Measurements from ENCODE around the gene POGLUT2.

DNA sequence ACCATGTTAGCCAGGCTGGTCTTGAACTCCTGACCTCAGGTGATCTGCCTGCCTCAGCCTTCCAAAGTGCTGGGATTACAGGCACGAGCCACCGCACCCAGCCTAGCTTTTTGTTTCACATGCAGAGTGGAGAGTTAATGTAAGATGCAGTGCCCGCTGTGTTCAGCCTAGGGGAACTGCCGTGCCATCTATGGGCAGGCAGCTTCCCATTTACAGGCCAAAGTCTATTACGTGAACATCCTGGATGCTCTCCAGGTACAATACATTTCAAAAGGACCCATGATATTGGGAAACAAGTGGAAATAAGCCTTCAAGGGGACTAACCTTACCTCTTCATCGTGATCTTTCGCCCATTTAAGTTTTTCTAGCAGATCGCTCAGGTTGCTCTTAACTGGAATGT is 10.1 kb downstream of the POGLUT2 start:
- TF ChIP-seq, protein P1, sequence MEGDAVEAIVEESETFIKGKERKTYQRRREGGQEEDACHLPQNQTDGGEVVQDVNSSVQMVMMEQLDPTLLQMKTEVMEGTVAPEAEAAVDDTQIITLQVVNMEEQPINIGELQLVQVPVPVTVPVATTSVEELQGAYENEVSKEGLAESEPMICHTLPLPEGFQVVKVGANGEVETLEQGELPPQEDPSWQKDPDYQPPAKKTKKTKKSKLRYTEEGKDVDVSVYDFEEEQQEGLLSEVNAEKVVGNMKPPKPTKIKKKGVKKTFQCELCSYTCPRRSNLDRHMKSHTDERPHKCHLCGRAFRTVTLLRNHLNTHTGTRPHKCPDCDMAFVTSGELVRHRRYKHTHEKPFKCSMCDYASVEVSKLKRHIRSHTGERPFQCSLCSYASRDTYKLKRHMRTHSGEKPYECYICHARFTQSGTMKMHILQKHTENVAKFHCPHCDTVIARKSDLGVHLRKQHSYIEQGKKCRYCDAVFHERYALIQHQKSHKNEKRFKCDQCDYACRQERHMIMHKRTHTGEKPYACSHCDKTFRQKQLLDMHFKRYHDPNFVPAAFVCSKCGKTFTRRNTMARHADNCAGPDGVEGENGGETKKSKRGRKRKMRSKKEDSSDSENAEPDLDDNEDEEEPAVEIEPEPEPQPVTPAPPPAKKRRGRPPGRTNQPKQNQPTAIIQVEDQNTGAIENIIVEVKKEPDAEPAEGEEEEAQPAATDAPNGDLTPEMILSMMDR (IDR thresholded peaks at IDR 0.05; ENCODE audit: insufficient read depth, low read length): no peak
- TF ChIP-seq, protein P2, sequence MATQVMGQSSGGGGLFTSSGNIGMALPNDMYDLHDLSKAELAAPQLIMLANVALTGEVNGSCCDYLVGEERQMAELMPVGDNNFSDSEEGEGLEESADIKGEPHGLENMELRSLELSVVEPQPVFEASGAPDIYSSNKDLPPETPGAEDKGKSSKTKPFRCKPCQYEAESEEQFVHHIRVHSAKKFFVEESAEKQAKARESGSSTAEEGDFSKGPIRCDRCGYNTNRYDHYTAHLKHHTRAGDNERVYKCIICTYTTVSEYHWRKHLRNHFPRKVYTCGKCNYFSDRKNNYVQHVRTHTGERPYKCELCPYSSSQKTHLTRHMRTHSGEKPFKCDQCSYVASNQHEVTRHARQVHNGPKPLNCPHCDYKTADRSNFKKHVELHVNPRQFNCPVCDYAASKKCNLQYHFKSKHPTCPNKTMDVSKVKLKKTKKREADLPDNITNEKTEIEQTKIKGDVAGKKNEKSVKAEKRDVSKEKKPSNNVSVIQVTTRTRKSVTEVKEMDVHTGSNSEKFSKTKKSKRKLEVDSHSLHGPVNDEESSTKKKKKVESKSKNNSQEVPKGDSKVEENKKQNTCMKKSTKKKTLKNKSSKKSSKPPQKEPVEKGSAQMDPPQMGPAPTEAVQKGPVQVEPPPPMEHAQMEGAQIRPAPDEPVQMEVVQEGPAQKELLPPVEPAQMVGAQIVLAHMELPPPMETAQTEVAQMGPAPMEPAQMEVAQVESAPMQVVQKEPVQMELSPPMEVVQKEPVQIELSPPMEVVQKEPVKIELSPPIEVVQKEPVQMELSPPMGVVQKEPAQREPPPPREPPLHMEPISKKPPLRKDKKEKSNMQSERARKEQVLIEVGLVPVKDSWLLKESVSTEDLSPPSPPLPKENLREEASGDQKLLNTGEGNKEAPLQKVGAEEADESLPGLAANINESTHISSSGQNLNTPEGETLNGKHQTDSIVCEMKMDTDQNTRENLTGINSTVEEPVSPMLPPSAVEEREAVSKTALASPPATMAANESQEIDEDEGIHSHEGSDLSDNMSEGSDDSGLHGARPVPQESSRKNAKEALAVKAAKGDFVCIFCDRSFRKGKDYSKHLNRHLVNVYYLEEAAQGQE (IDR thresholded peaks at IDR 0.05; ENCODE audit: insufficient replicate concordance, low read depth): no peak
- no peak for TF ChIP-seq POLR2AphosphoS5 (IDR thresholded peaks at IDR 0.05; ENCODE audit: low read depth)
- TF ChIP-seq SPI1 (IDR thresholded peaks at IDR 0.05; ENCODE audit: borderline replicate concordance, low read depth): no peak
